KMS-11 (cell line): ENCODE results near the gene ZNF580.

Experiments used
- H2AFZ ChIP-seq: fragments of 200-600 bp; sonication (generic); 2 replicates; pipeline ENCODE4 v1.6.1; 2016; ENCODE audit warnings: antibody characterized with exemption, mixed run types, low read depth
- H3K27ac ChIP-seq: fragments of 200-600 bp; sonication (generic); 2 replicates; pipeline ENCODE4 v1.6.1; 2016; ENCODE audit warnings: mild to moderate bottlenecking, mixed run types
- H3K27me3 ChIP-seq: fragments of 200-600 bp; sonication (generic); 2 replicates; pipeline ENCODE4 v1.6.1; 2017; ENCODE audit warnings: mild to moderate bottlenecking, low read depth, mixed run types, moderate library complexity; ENCODE audit not compliant: insufficient read depth
- H3K36me3 ChIP-seq: fragments of 200-600 bp; sonication (generic); 2 replicates; pipeline ENCODE4 v1.6.1; 2017; ENCODE audit warnings: mild to moderate bottlenecking, mixed run types; ENCODE audit not compliant: insufficient read depth
- H3K4me1 ChIP-seq: fragments of 200-600 bp; sonication (generic); 2 replicates; pipeline ENCODE4 v1.6.1; 2016; ENCODE audit warnings: mild to moderate bottlenecking, low read depth, mixed run types; ENCODE audit not compliant: poor library complexity, severe bottlenecking
- H3K4me2 ChIP-seq: fragments of 200-600 bp; sonication (generic); 2 replicates; pipeline ENCODE4 v1.7.0; 2016; ENCODE audit warnings: mild to moderate bottlenecking, mixed run types
- H3K4me3 ChIP-seq: fragments of 200-600 bp; sonication (generic); IDR thresholded peaks from 2 replicates; pipeline ENCODE4 v1.6.1; 2017; ENCODE audit warnings: low read depth, low read length, mixed read lengths; ENCODE audit not compliant: insufficient read depth
- H3K79me2 ChIP-seq: fragments of 200-600 bp; sonication (generic); 2 replicates; pipeline ENCODE4 v1.6.1; 2016; ENCODE audit warnings: low read depth, mixed run types; ENCODE audit not compliant: insufficient read depth
- H3K9ac ChIP-seq: fragments of 200-600 bp; sonication (generic); 2 replicates; pipeline ENCODE4 v1.6.1; 2016; ENCODE audit warnings: mild to moderate bottlenecking, mixed run types
- H4K20me1 ChIP-seq: fragments of 200-600 bp; sonication (generic); 2 replicates; pipeline ENCODE4 v1.6.1; 2016; ENCODE audit warnings: mild to moderate bottlenecking, mixed run types; ENCODE audit not compliant: insufficient read depth
- TF ChIP-seq, protein P1 (sequence below): fragments of 200-600 bp; sonication (generic); conservative IDR thresholded peaks from 2 replicates; pipeline ENCODE4 v1.6.1; 2017; ENCODE audit warnings: low read depth, mild to moderate bottlenecking, antibody characterized with exemption, low read length, moderate library complexity, mixed read lengths

Gene ZNF580

DNA sequence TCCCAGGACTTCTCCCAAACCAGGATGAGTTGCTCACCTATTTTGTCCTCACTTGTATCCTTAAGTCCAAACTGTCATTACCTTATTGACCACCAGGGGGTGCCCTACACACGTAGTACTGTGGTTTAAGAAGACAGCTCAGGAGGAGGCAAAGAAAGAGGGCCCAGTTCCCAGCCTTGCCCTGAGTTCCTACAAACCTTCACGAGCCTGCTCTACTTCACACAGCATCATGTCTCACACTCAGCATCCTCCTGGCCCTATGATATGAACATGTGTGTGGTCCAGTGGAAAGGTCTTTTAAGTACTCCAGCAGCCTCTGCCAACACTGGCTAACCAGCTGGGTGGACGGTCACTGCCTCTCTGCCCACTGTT, 8.4 kb upstream of the ZNF580 start:
- Histone ChIP-seq H3K27ac (no peak overlapping the region), H3K36me3 (no peaks in the 10 kb centered on the region), H3K4me1 (peaks cover 25% of the 10 kb centered on the region), H4K20me1 (no peaks in the 10 kb centered on the region), H3K4me3 (no peak overlapping the region), H3K4me2 (no peak overlapping the region), H3K27me3 (no peaks in the 10 kb centered on the region; the same call in 1 of the 2 replicates), H3K79me2 (peaks cover 22% of the 10 kb centered on the region), H2AFZ (peak overlapping the region; percentile 16; the same call in 1 of the 2 replicates), H3K9ac (no peak overlapping the region)
- TF ChIP-seq, protein P1, sequence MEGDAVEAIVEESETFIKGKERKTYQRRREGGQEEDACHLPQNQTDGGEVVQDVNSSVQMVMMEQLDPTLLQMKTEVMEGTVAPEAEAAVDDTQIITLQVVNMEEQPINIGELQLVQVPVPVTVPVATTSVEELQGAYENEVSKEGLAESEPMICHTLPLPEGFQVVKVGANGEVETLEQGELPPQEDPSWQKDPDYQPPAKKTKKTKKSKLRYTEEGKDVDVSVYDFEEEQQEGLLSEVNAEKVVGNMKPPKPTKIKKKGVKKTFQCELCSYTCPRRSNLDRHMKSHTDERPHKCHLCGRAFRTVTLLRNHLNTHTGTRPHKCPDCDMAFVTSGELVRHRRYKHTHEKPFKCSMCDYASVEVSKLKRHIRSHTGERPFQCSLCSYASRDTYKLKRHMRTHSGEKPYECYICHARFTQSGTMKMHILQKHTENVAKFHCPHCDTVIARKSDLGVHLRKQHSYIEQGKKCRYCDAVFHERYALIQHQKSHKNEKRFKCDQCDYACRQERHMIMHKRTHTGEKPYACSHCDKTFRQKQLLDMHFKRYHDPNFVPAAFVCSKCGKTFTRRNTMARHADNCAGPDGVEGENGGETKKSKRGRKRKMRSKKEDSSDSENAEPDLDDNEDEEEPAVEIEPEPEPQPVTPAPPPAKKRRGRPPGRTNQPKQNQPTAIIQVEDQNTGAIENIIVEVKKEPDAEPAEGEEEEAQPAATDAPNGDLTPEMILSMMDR, result peak; percentile 96

DNA sequence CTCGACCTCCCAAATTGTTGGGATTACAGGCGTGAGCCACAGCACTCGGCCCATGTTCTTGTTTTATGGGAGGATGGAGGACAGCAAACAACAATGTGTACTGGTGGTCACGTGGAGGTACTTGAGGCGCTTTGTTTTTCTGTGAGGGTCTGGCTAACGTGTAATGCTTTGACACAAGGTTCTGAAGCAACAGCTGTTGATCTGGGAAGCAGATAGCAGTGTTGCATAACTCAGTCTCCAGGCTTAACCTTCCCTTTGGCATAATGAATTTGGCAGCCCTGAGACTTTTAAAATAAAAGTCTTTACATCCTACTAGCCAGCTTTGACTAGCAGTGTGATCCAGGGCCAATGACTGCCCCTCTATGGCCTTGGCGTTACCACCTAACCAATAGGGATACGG, 6.9 kb upstream of the ZNF580 start:
- Histone ChIP-seq H3K4me2 (no peak overlapping the region; the same call in 1 of the 2 replicates), H3K36me3 (no peaks in the 10 kb centered on the region), H3K79me2 (peaks cover 26% of the 10 kb centered on the region), H3K27me3 (no peaks in the 10 kb centered on the region; the same call in 1 of the 2 replicates), H3K9ac (no peak overlapping the region), H4K20me1 (no peaks in the 10 kb centered on the region), H3K4me3 (no peak overlapping the region), H3K4me1 (peaks cover 30% of the 10 kb centered on the region), H3K27ac (no peak overlapping the region), H2AFZ (peak overlapping the region; percentile 86; the same call in 1 of the 2 replicates)
- TF ChIP-seq, protein P1, result no peak

DNA sequence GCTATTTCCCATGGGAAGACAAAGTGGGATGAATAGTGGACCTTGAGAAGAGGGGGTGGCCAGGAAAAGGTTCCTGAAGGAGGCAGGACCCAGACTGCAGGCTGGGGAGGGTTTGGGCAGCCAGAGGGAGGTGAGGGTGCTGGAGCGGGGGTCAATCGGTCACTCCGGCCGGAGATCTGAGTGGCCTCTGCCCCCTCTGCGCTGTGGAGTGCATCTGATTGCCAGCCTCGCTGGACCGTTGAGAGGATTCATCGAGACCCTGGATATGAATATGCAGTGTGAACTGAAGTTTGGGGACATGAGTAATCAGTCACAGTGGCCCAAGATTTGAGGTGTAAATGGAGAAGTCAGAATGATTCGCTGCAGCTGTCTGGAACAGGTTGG, 5.5 kb upstream of the ZNF580 start:
- no peak overlapping the region for H2AFZ ChIP-seq
- peak overlapping the region; percentile 97 for H3K4me2 ChIP-seq
- peak overlapping the region; percentile 60 for H3K27ac ChIP-seq
- H3K79me2 ChIP-seq, result peaks cover 26% of the 10 kb centered on the region
- H4K20me1 ChIP-seq, result no peaks in the 10 kb centered on the region
- peak overlapping the region; percentile 64 for H3K4me3 ChIP-seq
- no peaks in the 10 kb centered on the region for H3K36me3 ChIP-seq
- H3K27me3 ChIP-seq, result no peaks in the 10 kb centered on the region
- TF ChIP-seq, protein P1, result no peak
- peak overlapping the region; percentile 84 for H3K9ac ChIP-seq
- H3K4me1 ChIP-seq, result peaks cover 30% of the 10 kb centered on the region

DNA sequence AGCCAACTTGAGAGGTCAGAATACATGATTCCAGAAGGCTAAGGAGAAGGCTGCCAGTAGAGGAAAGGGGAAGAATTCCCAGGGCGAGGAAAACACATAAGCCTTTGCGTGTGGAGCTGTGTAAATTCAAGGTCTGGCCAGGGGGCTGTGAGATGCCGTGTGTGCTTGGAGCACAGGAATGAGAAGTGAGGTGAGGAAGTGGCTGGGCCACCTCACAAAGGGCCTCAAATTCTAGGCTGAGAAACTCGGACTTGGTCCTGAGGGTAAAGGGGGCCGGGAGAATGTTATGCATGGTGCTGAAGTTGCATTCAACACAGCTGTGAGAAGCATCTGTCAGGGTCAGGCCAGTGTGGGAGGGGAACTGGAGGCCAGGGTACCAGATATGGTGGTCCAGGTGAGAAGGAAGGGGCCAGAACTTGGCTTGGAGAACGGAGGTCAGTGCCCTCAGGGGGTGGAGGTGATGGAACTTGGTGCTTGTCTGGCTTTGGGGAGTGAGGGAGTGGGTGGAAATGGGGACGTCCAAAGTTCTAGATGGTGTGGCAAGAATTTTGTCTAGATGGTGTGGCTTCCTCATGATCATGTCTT, 4.9 kb upstream of the ZNF580 start:
- Histone ChIP-seq H3K4me1 (peaks cover 30% of the 10 kb centered on the region), H4K20me1 (no peaks in the 10 kb centered on the region), H3K27ac (no peak overlapping the region), H3K27me3 (no peaks in the 10 kb centered on the region), H3K9ac (no peak overlapping the region), H3K4me3 (no peak overlapping the region), H3K36me3 (no peaks in the 10 kb centered on the region), H2AFZ (no peak overlapping the region), H3K4me2 (peak overlapping the region; percentile 97), H3K79me2 (peaks cover 26% of the 10 kb centered on the region)
- TF ChIP-seq, protein P1, result no peak
